HuH-7 (cell line): Measurements from ENCODE around the gene CCDC24.

Experiments used
- DNase-seq: peaks from one replicate; pipeline ENCODE4 v3.0.0; 2011; ENCODE audit warnings: low spot score

Gene CCDC24

GRCh38 chr1:44040418-44040817 lies 49.0 kb downstream of the CCDC24 start:
- DNase-seq = no peak

GRCh38 chr1:44040846-44041245 lies 49.4 kb downstream of the CCDC24 start:
- no peak for DNase-seq

GRCh38 chr1:44043176-44044070 lies 52.0 kb downstream of the CCDC24 start:
- no peak for DNase-seq

GRCh38 chr1:44044071-44044801 lies 52.8 kb downstream of the CCDC24 start:
- no peak for DNase-seq

GRCh38 chr1:44045064-44045463 lies 53.7 kb downstream of the CCDC24 start:
- no peak for DNase-seq
